Kidney (tissue), 14 donors: Measurements from ENCODE around the gene ANO10. TPM values are rescaled to one million over a fixed set of nuclear protein-coding genes. Genes with fewer than 3 reads are reported as not detected.

Experiments
- DNase-seq, 5 donors: peaks; one replicate each; pipeline ENCODE4 v3.0.0-alpha.2; 2013 to 2020
- FAIRE-seq: peaks from 2 replicates; lab custom pipeline; 2012; peaks lifted over from hg19 to GRCh38; lab: Jason Lieb, UNC
- H3K27ac ChIP-seq, 2 donors: one replicate each; pipeline ENCODE4 v1.7.0; 2013; ENCODE audit warnings: low read depth in 2 of 2, low read length in 2 of 2, inconsistent platforms in 1 of 2
- H3K27me3 ChIP-seq: one replicate; pipeline ENCODE4 v1.7.1; 2013; ENCODE audit warnings: low read length, inconsistent platforms; ENCODE audit not compliant: control insufficient read depth, insufficient read depth
- H3K36me3 ChIP-seq, 3 donors: one replicate each; pipeline versions ENCODE4 v1.7.0 to v1.7.1; 2013; ENCODE audit warnings: low read length in 3 of 3, control low read depth in 1 of 3, inconsistent platforms in 1 of 3; ENCODE audit not compliant: insufficient read depth in 3 of 3, control insufficient read depth in 2 of 3
- H3K4me1 ChIP-seq, 3 donors: one replicate each; pipeline versions ENCODE4 v1.7.0 to v1.7.1; 2013; ENCODE audit warnings: low read length in 3 of 3, inconsistent platforms in 1 of 3, low read depth in 1 of 3; ENCODE audit not compliant: control insufficient read depth in 2 of 3, insufficient read depth in 2 of 3
- H3K4me3 ChIP-seq, 3 donors: one replicate each; pipeline versions ENCODE4 v1.7.0 to v1.8.1; 2013; ENCODE audit warnings: low read length in 3 of 3, control low read depth in 1 of 3, inconsistent platforms in 1 of 3
- H3K9ac ChIP-seq, 3 donors: one replicate each; pipeline versions ENCODE4 v1.7.0 to v1.7.1; 2013; ENCODE audit warnings: low read length in 3 of 3, control low read depth in 1 of 3, inconsistent platforms in 1 of 3
- H3K9me3 ChIP-seq, 3 donors: one replicate each; pipeline versions ENCODE4 v1.7.0 to v1.7.1; 2013; ENCODE audit warnings: low read length in 3 of 3, control low read depth in 1 of 3, inconsistent platforms in 1 of 3; ENCODE audit not compliant: control insufficient read depth in 2 of 3, insufficient read depth in 1 of 3
- intact Hi-C: fragments of 100-400 bp; cut with DNase I; formaldehyde crosslinking; loops from one replicate; pipeline ENCODE4 v1.11.1; 2022
- polyA plus RNA-seq: library from polyadenylated mRNA; stranded (reverse); fragments of 350-450 nt; fragmentation: Illumina TruSeq; extraction: RNeasy Lipid Tissue Mini Kit (QIAGEN cat#74804); gene quantifications from one replicate; pipeline ENCODE4 v1.2.3, GENCODE V29; 2014; ENCODE audit warnings: low read depth, low replicate concordance; ENCODE audit not compliant: insufficient read depth
- total RNA-seq: library from RNA; stranded (reverse); fragmentation: NEBNext Ultra II Directional; extraction: Animal tissue kit (Norgen Biotek cat#: 25700); gene quantifications from one replicate; pipeline ENCODE4 v1.2.1, GENCODE V29; 2021
- TF ChIP-seq, protein P1 (sequence below): IDR thresholded peaks from 3 replicates; pipeline ENCODE4 v1.5.1; 2012; ENCODE audit warnings: mild to moderate bottlenecking, moderate library complexity, borderline replicate concordance; ENCODE audit not compliant: insufficient read depth; ENCODE audit errors: extremely low read depth
- donor health status: control.
- donor health status: control.
- donor health status: control.
- donor health status: control.
- donor health status: control.
- donor health status: DM: yes; HTN: yes; CAD: no.
- donor health status: Normal renal cell carcinoma (clear cell type).

The ANO10 gene
- total and polyA plus RNA-seq, 2 donors from 2014 or later: 45.7 to 48.2 TPM

DNA sequence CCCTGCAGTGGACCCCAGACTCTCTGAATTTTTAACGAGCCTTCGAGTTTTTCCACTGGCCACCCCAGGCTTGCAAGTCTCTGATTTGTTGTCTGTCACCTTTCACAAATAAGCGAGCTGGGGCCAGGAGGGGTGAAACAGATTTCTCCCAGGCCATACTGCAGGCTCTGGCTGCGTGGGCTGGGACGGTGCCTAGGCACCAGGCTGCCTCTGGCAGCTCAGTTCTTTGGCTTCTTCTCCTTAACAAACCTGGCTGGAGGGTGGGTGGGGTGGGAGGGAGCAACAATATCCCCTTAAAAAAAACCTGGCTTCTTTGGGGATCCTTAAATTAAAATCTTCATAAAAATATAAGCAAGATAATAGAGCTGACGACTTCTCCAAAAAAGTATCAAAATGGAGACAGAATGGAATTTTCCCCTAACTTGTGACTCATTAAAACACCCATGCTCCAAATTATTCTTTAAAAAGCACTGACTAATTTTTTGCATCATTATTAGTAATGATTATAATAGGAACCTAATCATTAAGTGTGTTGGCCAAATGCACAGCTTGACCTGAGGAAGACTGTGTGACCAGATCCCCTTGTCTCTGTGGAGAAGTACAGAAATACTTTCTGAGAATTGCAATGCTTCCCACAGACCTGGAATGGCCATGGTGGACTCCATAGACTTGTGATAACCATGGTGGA is 251.4 kb downstream of the ANO10 start:
- peaks cover 0 to 2% (median 2%) of the 10 kb centered on the region in 3 donors for H3K4me1 ChIP-seq
- FAIRE-seq (no peak), DNase-seq (no peak)
- intact Hi-C loops: no loop called here
- TF ChIP-seq, protein P1, sequence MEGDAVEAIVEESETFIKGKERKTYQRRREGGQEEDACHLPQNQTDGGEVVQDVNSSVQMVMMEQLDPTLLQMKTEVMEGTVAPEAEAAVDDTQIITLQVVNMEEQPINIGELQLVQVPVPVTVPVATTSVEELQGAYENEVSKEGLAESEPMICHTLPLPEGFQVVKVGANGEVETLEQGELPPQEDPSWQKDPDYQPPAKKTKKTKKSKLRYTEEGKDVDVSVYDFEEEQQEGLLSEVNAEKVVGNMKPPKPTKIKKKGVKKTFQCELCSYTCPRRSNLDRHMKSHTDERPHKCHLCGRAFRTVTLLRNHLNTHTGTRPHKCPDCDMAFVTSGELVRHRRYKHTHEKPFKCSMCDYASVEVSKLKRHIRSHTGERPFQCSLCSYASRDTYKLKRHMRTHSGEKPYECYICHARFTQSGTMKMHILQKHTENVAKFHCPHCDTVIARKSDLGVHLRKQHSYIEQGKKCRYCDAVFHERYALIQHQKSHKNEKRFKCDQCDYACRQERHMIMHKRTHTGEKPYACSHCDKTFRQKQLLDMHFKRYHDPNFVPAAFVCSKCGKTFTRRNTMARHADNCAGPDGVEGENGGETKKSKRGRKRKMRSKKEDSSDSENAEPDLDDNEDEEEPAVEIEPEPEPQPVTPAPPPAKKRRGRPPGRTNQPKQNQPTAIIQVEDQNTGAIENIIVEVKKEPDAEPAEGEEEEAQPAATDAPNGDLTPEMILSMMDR: no peak
- H3K9me3 ChIP-seq: no peaks in the 10 kb centered on the region
- H3K4me3 ChIP-seq: no peak overlapping the region
- H3K9ac ChIP-seq: no peak overlapping the region
- H3K27me3 ChIP-seq: no peaks in the 10 kb centered on the region
- no peak overlapping the region for H3K27ac ChIP-seq
- no peaks in the 10 kb centered on the region for H3K36me3 ChIP-seq

GRCh38 chr3:43369404-43370292 is 252.2 kb downstream of the ANO10 start:
- DNase-seq: no peak
- intact Hi-C loops: no loop called here
- H3K4me1 ChIP-seq: peaks cover 0 to 2% (median 2%) of the 10 kb centered on the region in 3 donors
- no peak for FAIRE-seq
- TF ChIP-seq, protein P1: no peak
- no peak overlapping the region for H3K9ac ChIP-seq
- no peak overlapping the region for H3K4me3 ChIP-seq
- H3K27me3 ChIP-seq: no peaks in the 10 kb centered on the region
- no peak overlapping the region for H3K27ac ChIP-seq
- H3K9me3 ChIP-seq: no peaks in the 10 kb centered on the region
- no peaks in the 10 kb centered on the region for H3K36me3 ChIP-seq

- DNase-seq: peak in 1 of 5 donors; percentile 66
- Histone ChIP-seq H3K9me3 (no peaks in the 10 kb centered on the region), H3K9ac (no peak overlapping the region), H3K4me3 (no peak overlapping the region), H3K4me1 (no peaks in the 10 kb centered on the region), H3K27me3 (no peaks in the 10 kb centered on the region), H3K27ac (no peak overlapping the region), H3K36me3 (no peaks in the 10 kb centered on the region)
- intact Hi-C loops: no loop called here
- TF ChIP-seq, protein P1: no peak
- no peak for FAIRE-seq
These were observed 254.9 kb downstream of the ANO10 start for GRCh38 chr3:43366885-43367284.
